HepG2 (cell line): ENCODE results near the gene ZMYND8. TPM values are rescaled to one million over a fixed set of nuclear protein-coding genes. Genes with fewer than 3 reads are reported as not detected.

Experiments used
- ATAC-seq: fragments of 200-7000 bp; cut with Tn5 transposase; 3 replicates; pipeline ENCODE4 v1.9.1; 2020; ENCODE audit warnings: mild to moderate bottlenecking, moderate library complexity
- BruUV-seq: library from RNA; stranded (reverse); fragments of 400-500 nt; replicated peaks from 2 replicates; lab custom pipeline; 2021; lab: Mats Ljungman, UMichigan
- CTCF ChIA-PET: fragments of 300-600 bp; formaldehyde crosslinking; extraction: SDS; loops from one replicate; lab custom pipeline; 2021; ENCODE audit warnings: low total read pairs, inconsistent platforms, low intra/inter-chr PET ratio; lab: Yijun Ruan, JAX
- POLR2A ChIA-PET: fragments of 350-600 bp; sonication (Branson Sonifier 250); formaldehyde crosslinking; loops from one replicate; lab custom pipeline; 2020; ENCODE audit warnings: antibody characterized with exemption, inconsistent platforms; lab: Yijun Ruan, JAX
- DNase-seq: peaks from one replicate; pipeline ENCODE4 v3.0.0-alpha.2; 2015; ENCODE audit warnings: low spot score
- FAIRE-seq: peaks from 3 replicates; lab custom pipeline; 2011; peaks lifted over from hg19 to GRCh38; lab: Jason Lieb, UNC
- H2AFZ ChIP-seq: one replicate; pipeline ENCODE4 v1.6.1; 2011; ENCODE audit warnings: low read length, inconsistent platforms
- H3K27ac ChIP-seq: fragments of 300-600 bp; 3 replicates; pipeline ENCODE4 v1.8.0; 2011; ENCODE audit warnings: mixed run types, mild to moderate bottlenecking, mixed read lengths, low read length, inconsistent platforms; ENCODE audit not compliant: insufficient read depth; ENCODE audit errors: extremely low read length
- H3K27me3 ChIP-seq, 2 experiments: fragments of 200-600 bp in 1 of 2; 2 replicates in 1 of 2; 3 replicates in 1 of 2; pipeline versions ENCODE4 v1.6.0 to v1.8.0; 2011; ENCODE audit warnings: low read length in 2 of 2, mild to moderate bottlenecking in 2 of 2, moderate library complexity in 2 of 2, inconsistent platforms in 1 of 2; ENCODE audit not compliant: insufficient read depth in 2 of 2, control insufficient read depth in 1 of 2
- H3K36me3 ChIP-seq, 2 experiments: fragments of 200-600 bp in 1 of 2; replicated peaks in 1 of 2; 2 replicates in 1 of 2; 3 replicates in 1 of 2; pipeline versions ENCODE4 v1.5.1 to v1.8.0; 2011; ENCODE audit warnings: low read length in 2 of 2, inconsistent platforms in 1 of 2; ENCODE audit not compliant: insufficient read depth in 2 of 2, control insufficient read depth in 1 of 2
- H3K4me1 ChIP-seq: 2 replicates; pipeline ENCODE4 v1.5.1; 2012; ENCODE audit warnings: low read length, inconsistent platforms; ENCODE audit not compliant: insufficient read depth
- H3K4me2 ChIP-seq: 2 replicates; pipeline ENCODE4 v1.6.0; 2011; ENCODE audit warnings: low read depth, low read length, inconsistent platforms
- H3K4me3 ChIP-seq, 3 experiments: fragments of 200-600 bp in 1 of 3; sonication (generic), shearing (Covaris generic) in 1 of 3; replicated peaks in 1 of 3; 2 replicates each; pipeline ENCODE4 v1.5.1; 2011 to 2016; ENCODE audit warnings: low read length in 3 of 3, inconsistent platforms in 2 of 3, low read depth in 2 of 3, mild to moderate bottlenecking in 2 of 3, control low read depth in 1 of 3, mixed read lengths in 1 of 3; ENCODE audit not compliant: insufficient read depth in 1 of 3
- H3K79me2 ChIP-seq: one replicate; pipeline ENCODE4 v1.6.1; 2011; ENCODE audit warnings: low read length, inconsistent platforms; ENCODE audit not compliant: insufficient read depth
- H3K9ac ChIP-seq: 2 replicates; pipeline ENCODE4 v1.6.0; 2011; ENCODE audit warnings: mild to moderate bottlenecking, low read depth, low read length, inconsistent platforms; ENCODE audit not compliant: insufficient read depth
- H3K9me3 ChIP-seq: 2 replicates; pipeline ENCODE4 v1.5.1; 2012; ENCODE audit warnings: mild to moderate bottlenecking, low read length
- H4K20me1 ChIP-seq: 2 replicates; pipeline ENCODE4 v1.6.0; 2011; ENCODE audit warnings: inconsistent platforms, mild to moderate bottlenecking, low read length, moderate library complexity; ENCODE audit not compliant: insufficient read depth
- FOXC1 ChIP-seq: sonication (generic); formaldehyde crosslinking; IDR thresholded peaks from 2 replicates; pipeline ENCODE4 v1.8.0; 2022; ENCODE audit warnings: mild to moderate bottlenecking, missing genetic modification reagents, borderline replicate concordance
- MBD4 ChIP-seq: IDR thresholded peaks from 2 replicates; pipeline ENCODE4 v1.6.1; 2012; ENCODE audit warnings: low read length, inconsistent platforms, borderline replicate concordance
- POLR2AphosphoS5 ChIP-seq: IDR thresholded peaks from 2 replicates; pipeline ENCODE4 v1.6.1; 2012; ENCODE audit warnings: low read depth, low read length
- RFX3 ChIP-seq: IDR thresholded peaks from 2 replicates; pipeline ENCODE4 v1.6.1; 2016; ENCODE audit warnings: missing biosample characterization, missing genetic modification reagents
- RORA ChIP-seq: sonication (generic); formaldehyde crosslinking; IDR thresholded peaks from 2 replicates; pipeline ENCODE4 v1.5.0; 2020; ENCODE audit warnings: mild to moderate bottlenecking, missing genetic modification reagents, moderate library complexity
- ZBTB25 ChIP-seq: IDR thresholded peaks from 2 replicates; pipeline ENCODE4 v1.6.1; 2018; ENCODE audit warnings: missing genetic modification reagents
- ZNF354B ChIP-seq: sonication (generic); formaldehyde crosslinking; IDR thresholded peaks from 2 replicates; pipeline ENCODE4 v1.8.0; 2022; ENCODE audit warnings: mild to moderate bottlenecking, missing genetic modification reagents
- ZNF788 ChIP-seq: sonication (generic); formaldehyde crosslinking; IDR thresholded peaks from 2 replicates; pipeline ENCODE4 v1.5.0; 2020; ENCODE audit warnings: mild to moderate bottlenecking, missing genetic modification reagents, borderline replicate concordance
- WGBS: methylation state at CpG from one replicate; pipeline ENCODE4 v1.1.6; 2017; ENCODE audit warnings: low lambda C conversion rate; 5-methylcytosine and 5-hydroxymethylcytosine counted together
- in situ Hi-C: cut with HindIII; loops from 2 replicates; pipeline ENCODE4 v1.10.0; 2017; ENCODE audit warnings: low pct_unique_long_range_greater_than_20kb; ENCODE audit not compliant: extremely low pct_ligation_motif_present
- intact Hi-C: fragments of 100-400 bp; cut with micrococcal nuclease; formaldehyde crosslinking; loops from one replicate; pipeline ENCODE4 v1.10.0; 2022; ENCODE audit not compliant: unreplicated experiment
- polyA plus RNA-seq, 8 experiments: library from polyadenylated mRNA; depleted of rRNA in 3 of 8; stranded (reverse) in 7 of 8; unstranded in 1 of 8; fragments of >200 nt; fragmentation: Illumina TruSeq in 4 of 8; extraction: Trizol in 4 of 8; gene quantifications; 2 replicates each; pipeline versions ENCODE4 v1.2.1 to v1.2.3, GENCODE V29; 2011 to 2016; ENCODE audit warnings: low read depth in 4 of 8, missing spikeins in 1 of 8, mixed read lengths in 1 of 8; ENCODE audit not compliant: insufficient read depth in 1 of 8
- total RNA-seq, 5 experiments: library from RNA; depleted of rRNA; stranded (reverse); fragments of >200 nt; fragmentation: Illumina TruSeq; extraction: Trizol; gene quantifications; 2 replicates each; pipeline ENCODE4 v1.2.3, GENCODE V29; 2016; ENCODE audit warnings: low read depth in 1 of 5
- TF ChIP-seq, protein P1 (sequence below): sonication (generic); formaldehyde crosslinking; IDR thresholded peaks from 2 replicates; pipeline ENCODE4 v1.4.0; 2020; ENCODE audit warnings: mild to moderate bottlenecking, missing genetic modification reagents
- TF ChIP-seq, protein P2 (sequence below), 2 experiments: sonication (generic) in 1 of 2; formaldehyde crosslinking in 1 of 2; IDR thresholded peaks; 2 replicates each; pipeline versions ENCODE4 v1.4.0 to v1.6.1; 2016 to 2020; ENCODE audit warnings: borderline replicate concordance in 1 of 2, low read depth in 1 of 2, mild to moderate bottlenecking in 1 of 2, missing genetic modification reagents in 1 of 2
- TF ChIP-seq, protein P3 (sequence below): sonication (generic); formaldehyde crosslinking; IDR thresholded peaks from 2 replicates; pipeline ENCODE4 v1.4.0; 2020; ENCODE audit warnings: mild to moderate bottlenecking, low read depth, missing genetic modification reagents

ZMYND8 gene
- total and polyA plus RNA-seq, 2 of the 13 experiments (the other 11 are each of a cell fraction or from before 2014, with no cell fraction given): 53.9 to 84.7 TPM

DNA sequence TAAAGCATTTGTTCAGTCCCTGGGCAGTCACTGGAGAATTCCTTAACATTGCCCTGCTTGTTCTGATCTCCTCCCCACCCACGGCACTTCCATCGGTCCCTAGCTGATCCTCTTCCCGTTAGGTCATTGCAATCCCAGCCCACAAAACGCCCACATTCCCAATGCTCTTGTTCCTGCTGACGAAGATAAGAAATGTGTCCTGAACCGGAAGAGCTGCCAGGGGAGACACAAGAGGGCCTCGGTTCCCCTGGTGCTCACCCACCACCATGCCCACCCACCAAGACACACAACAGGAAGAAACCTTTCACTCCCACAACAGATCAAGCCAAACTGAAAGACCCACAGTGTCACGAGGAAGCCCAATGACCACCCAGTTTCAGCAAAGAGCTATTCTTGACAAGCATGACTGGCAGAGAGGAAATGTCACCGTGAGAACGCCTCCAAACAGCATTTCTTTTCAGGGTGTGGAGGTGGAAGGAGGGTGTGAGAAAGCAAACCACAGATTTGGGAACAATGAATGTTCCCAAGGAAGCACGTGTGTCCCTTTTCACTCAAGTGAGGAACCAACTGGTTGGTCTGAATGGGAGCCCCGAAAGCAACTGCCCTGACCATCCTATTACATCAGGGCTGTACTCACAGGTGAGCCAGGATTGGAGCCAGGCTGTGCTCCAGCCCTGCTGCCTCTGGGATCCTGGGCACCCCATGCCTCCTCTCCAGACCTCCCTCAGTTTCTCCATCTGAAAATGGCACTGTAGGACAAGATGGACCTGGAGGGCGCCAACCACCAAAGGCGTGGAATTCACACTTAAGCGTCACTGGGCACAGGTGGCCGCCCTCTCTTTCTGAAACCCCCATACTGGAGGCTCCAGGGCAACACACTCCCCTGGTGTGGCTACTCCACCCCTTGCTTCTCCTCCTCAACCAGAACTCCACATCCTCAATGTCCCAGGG is 97.5 kb downstream of the ZMYND8 start:
- Histone ChIP-seq H3K9me3 (no peaks in the 10 kb centered on the region), H3K27ac (no peak overlapping the region), H3K4me3 (no peak overlapping the region), H3K9ac (no peak overlapping the region), H3K27me3 (no peaks in the 10 kb centered on the region), H3K4me2 (no peak overlapping the region), H2AFZ (no peak overlapping the region), H3K79me2 (peaks cover 50% of the 10 kb centered on the region), H3K36me3 (peaks cover 64 to 89% of the 10 kb centered on the region in 2 experiments), H3K4me1 (peaks cover 29% of the 10 kb centered on the region; the same call in 1 of the 2 replicates), H4K20me1 (peaks cover 58% of the 10 kb centered on the region)
- intact Hi-C loops (no loop called here), in situ Hi-C loops (no loop called here)
- FAIRE-seq (no peak), DNase-seq (no peak), ATAC-seq (peak; percentile 12; the same call in 2 of the 3 replicates)
- CTCF ChIA-PET: no interaction called here
- POLR2A ChIA-PET: no interaction called here
- WGBS: 94% methylated on average over 16 of the region's 16 CpGs
- no TSS peak for BruUV-seq
- TF ChIP-seq RORA (CRISPR knock-in tag) (no peak), MBD4 (no peak), ZNF354B (0 out of 2 replicates have a peak, but pooled peaks have one; percentile 38), FOXC1 (CRISPR knock-in tag) (0 out of 2 replicates have a peak, but pooled peaks have one; percentile 18), POLR2AphosphoS5 (peak; percentile 14; the same call in 1 of the 2 replicates), ZNF788 (no peak), ZBTB25 (no peak), RFX3 (CRISPR knock-in tag) (no peak)
- TF ChIP-seq, protein P1, sequence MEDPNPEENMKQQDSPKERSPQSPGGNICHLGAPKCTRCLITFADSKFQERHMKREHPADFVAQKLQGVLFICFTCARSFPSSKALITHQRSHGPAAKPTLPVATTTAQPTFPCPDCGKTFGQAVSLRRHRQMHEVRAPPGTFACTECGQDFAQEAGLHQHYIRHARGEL (CRISPR knock-in tag): no peak
- TF ChIP-seq, protein P2, sequence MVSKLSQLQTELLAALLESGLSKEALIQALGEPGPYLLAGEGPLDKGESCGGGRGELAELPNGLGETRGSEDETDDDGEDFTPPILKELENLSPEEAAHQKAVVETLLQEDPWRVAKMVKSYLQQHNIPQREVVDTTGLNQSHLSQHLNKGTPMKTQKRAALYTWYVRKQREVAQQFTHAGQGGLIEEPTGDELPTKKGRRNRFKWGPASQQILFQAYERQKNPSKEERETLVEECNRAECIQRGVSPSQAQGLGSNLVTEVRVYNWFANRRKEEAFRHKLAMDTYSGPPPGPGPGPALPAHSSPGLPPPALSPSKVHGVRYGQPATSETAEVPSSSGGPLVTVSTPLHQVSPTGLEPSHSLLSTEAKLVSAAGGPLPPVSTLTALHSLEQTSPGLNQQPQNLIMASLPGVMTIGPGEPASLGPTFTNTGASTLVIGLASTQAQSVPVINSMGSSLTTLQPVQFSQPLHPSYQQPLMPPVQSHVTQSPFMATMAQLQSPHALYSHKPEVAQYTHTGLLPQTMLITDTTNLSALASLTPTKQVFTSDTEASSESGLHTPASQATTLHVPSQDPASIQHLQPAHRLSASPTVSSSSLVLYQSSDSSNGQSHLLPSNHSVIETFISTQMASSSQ (IDR thresholded peaks at IDR 0.05; ENCODE audit: low read depth): no peak
- TF ChIP-seq, protein P2 (CRISPR knock-in tag; IDR thresholded peaks at IDR 0.05; ENCODE audit: borderline replicate concordance): 0 out of 2 replicates have a peak, but pooled peaks have one; percentile 35
- TF ChIP-seq, protein P3, sequence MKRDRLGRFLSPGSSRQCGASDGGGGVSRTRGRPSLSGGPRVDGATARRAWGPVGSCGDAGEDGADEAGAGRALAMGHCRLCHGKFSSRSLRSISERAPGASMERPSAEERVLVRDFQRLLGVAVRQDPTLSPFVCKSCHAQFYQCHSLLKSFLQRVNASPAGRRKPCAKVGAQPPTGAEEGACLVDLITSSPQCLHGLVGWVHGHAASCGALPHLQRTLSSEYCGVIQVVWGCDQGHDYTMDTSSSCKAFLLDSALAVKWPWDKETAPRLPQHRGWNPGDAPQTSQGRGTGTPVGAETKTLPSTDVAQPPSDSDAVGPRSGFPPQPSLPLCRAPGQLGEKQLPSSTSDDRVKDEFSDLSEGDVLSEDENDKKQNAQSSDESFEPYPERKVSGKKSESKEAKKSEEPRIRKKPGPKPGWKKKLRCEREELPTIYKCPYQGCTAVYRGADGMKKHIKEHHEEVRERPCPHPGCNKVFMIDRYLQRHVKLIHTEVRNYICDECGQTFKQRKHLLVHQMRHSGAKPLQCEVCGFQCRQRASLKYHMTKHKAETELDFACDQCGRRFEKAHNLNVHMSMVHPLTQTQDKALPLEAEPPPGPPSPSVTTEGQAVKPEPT (CRISPR knock-in tag): 0 out of 2 replicates have a peak, but pooled peaks have one; percentile 34
